Upper lobe of right lung (tissue), 1 donor: Measurements from ENCODE around the gene OR2W3. TPM values are rescaled to one million over a fixed set of nuclear protein-coding genes. Genes with fewer than 3 reads are reported as not detected.
"Not testable (repeated sequence)": the region's sequence is repeated elsewhere in the genome, so short reads cannot be mapped to it uniquely, and the experiment has no call there.

ENCODE experiments used
- ATAC-seq: fragments of 200-7000 bp; cut with Tn5 transposase; one replicate; pipeline ENCODE4 v1.9.1; 2020; ENCODE audit warnings: mild to moderate bottlenecking, moderate library complexity
- DNase-seq: peaks from one replicate; pipeline ENCODE4 v3.0.0-alpha.2; 2020
- H3K27ac ChIP-seq: fragments of 200-600 bp; one replicate; pipeline ENCODE4 v1.8.0; 2022
- H3K27me3 ChIP-seq: fragments of 200-600 bp; one replicate; pipeline ENCODE4 v1.8.0; 2022; ENCODE audit warnings: mild to moderate bottlenecking
- H3K36me3 ChIP-seq: fragments of 200-600 bp; one replicate; pipeline ENCODE4 v1.8.0; 2022
- H3K4me1 ChIP-seq: fragments of 200-600 bp; one replicate; pipeline ENCODE4 v1.8.0; 2022
- H3K4me3 ChIP-seq: fragments of 200-600 bp; one replicate; pipeline ENCODE4 v1.8.0; 2022; ENCODE audit warnings: mild to moderate bottlenecking
- H3K9me3 ChIP-seq: fragments of 200-600 bp; one replicate; pipeline ENCODE4 v1.8.0; 2022
- intact Hi-C: fragments of 100-400 bp; cut with DNase I; formaldehyde crosslinking; loops from one replicate; pipeline ENCODE4 v1.11.0; 2022
- total RNA-seq: library from RNA; stranded (reverse); fragmentation: NEBNext Ultra II Directional; extraction: Animal tissue kit (Norgen Biotek cat#: 25700); gene quantifications from one replicate; pipeline ENCODE4 v1.2.1, GENCODE V29; 2021
- TF ChIP-seq, protein P1 (sequence below): fragments of 200-600 bp; IDR thresholded peaks from one replicate; pipeline ENCODE4 v1.8.0; 2022; ENCODE audit warnings: antibody characterized with exemption
- donor health status: DM: no; HTN: yes; CAD: no; lungs with severe emphysema.

The OR2W3 gene
- total RNA-seq, 1 donor from 2014 or later = 1.6 TPM

DNA sequence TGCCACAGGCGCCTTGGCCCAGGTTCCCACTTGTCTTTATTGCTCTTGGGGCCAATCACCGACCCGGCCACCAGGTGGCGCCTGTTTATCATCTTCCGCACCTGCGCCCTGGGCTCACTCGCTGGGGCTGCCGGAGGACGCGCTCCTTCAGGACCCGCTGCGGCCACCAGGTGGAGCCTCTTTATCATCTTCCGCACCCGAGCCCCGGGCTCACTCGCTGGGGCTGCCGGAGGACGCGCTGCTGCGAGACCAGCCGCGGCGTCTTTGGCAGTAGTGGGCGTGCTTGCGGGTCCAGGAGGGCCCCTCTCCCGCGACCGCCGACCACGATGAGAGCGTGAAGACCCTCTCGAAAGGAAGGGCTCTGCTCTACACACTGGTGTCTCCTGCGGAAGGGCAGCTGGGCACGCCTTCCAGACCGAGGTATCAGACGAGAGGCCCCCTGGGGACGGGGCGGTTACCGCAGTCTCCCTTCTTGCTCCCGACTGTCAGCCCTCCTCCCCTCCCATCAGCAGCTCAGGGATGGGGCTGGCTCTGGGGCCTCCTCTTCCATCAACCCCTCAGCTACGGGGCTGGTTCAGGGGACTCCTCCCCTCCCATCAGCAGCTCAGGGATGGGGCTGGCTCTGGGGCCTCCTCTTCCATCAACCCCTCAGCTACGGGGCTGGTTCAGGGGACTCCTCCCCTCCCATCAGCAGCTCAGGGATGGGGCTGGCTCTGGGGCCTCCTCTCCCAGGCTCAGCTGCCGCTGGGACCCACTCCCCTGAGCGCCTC, 41.8 kb downstream of the OR2W3 start:
- H3K36me3 ChIP-seq, intact Hi-C loops, H3K27me3 ChIP-seq, H3K9me3 ChIP-seq, H3K4me1 ChIP-seq, H3K27ac ChIP-seq: not testable (repeated sequence)
- DNase-seq (peak; percentile 87), ATAC-seq (peak; percentile 99)
- TF ChIP-seq, protein P1, sequence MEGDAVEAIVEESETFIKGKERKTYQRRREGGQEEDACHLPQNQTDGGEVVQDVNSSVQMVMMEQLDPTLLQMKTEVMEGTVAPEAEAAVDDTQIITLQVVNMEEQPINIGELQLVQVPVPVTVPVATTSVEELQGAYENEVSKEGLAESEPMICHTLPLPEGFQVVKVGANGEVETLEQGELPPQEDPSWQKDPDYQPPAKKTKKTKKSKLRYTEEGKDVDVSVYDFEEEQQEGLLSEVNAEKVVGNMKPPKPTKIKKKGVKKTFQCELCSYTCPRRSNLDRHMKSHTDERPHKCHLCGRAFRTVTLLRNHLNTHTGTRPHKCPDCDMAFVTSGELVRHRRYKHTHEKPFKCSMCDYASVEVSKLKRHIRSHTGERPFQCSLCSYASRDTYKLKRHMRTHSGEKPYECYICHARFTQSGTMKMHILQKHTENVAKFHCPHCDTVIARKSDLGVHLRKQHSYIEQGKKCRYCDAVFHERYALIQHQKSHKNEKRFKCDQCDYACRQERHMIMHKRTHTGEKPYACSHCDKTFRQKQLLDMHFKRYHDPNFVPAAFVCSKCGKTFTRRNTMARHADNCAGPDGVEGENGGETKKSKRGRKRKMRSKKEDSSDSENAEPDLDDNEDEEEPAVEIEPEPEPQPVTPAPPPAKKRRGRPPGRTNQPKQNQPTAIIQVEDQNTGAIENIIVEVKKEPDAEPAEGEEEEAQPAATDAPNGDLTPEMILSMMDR = peak; percentile 54
- H3K4me3 ChIP-seq = peak overlapping the region; percentile 32

DNA sequence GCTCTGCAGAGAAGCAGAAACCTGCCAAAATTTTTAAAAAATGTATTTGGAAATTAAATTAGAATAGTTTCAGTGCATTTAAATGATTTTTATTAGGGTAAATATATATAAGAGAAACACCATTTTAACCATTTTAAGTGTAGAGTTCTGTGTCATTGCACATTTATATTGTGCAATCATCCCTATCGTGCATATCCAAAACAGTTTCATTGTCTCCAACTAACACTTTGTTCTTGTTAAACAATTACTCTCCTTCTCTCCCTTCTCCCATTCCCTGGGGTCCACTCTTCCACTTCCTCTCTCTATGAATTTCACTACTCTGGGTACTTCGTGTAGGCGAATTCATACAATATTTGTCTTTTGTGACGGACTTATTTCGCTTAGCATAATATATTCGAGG, 47.2 kb downstream of the OR2W3 start:
- Histone ChIP-seq H3K36me3 (no peaks in the 10 kb centered on the region), H3K27me3 (no peaks in the 10 kb centered on the region), H3K4me3 (no peak overlapping the region), H3K4me1 (no peaks in the 10 kb centered on the region), H3K9me3 (no peaks in the 10 kb centered on the region), H3K27ac (no peak overlapping the region)
- DNase-seq (no peak), ATAC-seq (no peak)
- intact Hi-C loops = no loop called here
- TF ChIP-seq, protein P1 = no peak

Other genes with a start within 250 kb of the OR2W3 start
- not detected for gene OR13G1, start 215.8 kb upstream of the OR2W3 start, total RNA-seq
- gene OR6F1, start 178.9 kb upstream of the OR2W3 start, total RNA-seq = not detected
- not detected for gene OR14K1, start 157.0 kb upstream of the OR2W3 start, total RNA-seq
- not detected for gene OR14A2, start 147.4 kb upstream of the OR2W3 start, total RNA-seq
- not detected for gene OR1C1, start 135.0 kb upstream of the OR2W3 start, total RNA-seq
- gene OR14A16, start 71.5 kb upstream of the OR2W3 start, total RNA-seq = not detected
- not detected for gene OR11L1, start 53.7 kb upstream of the OR2W3 start, total RNA-seq
- 6.0 TPM for gene TRIM58, start 38.4 kb upstream of the OR2W3 start, total RNA-seq
- gene OR2T8, start 24.7 kb downstream of the OR2W3 start, total RNA-seq = not detected
- not detected for gene OR2AJ1, start 29.3 kb downstream of the OR2W3 start, total RNA-seq
- gene OR2L8, start 53.3 kb downstream of the OR2W3 start, total RNA-seq = not detected
- gene OR2AK2, start 69.6 kb downstream of the OR2W3 start, total RNA-seq = not detected
- gene OR2L5, start 118.1 kb downstream of the OR2W3 start, total RNA-seq = not detected
- 0.14 TPM for gene OR2L2, start 134.5 kb downstream of the OR2W3 start, total RNA-seq
- not detected for gene OR2L3, start 151.2 kb downstream of the OR2W3 start, total RNA-seq
- gene OR2L13, start 199.6 kb downstream of the OR2W3 start, total RNA-seq = not detected
- gene OR2M5, start 249.6 kb downstream of the OR2W3 start, total RNA-seq = not detected